KMS-11 (cell line): ENCODE data around the gene CELSR3.

Experiments used
- H2AFZ ChIP-seq: fragments of 200-600 bp; sonication (generic); 2 replicates; pipeline ENCODE4 v1.6.1; 2016; ENCODE audit warnings: antibody characterized with exemption, mixed run types, low read depth
- H3K27ac ChIP-seq: fragments of 200-600 bp; sonication (generic); 2 replicates; pipeline ENCODE4 v1.6.1; 2016; ENCODE audit warnings: mild to moderate bottlenecking, mixed run types
- H3K27me3 ChIP-seq: fragments of 200-600 bp; sonication (generic); 2 replicates; pipeline ENCODE4 v1.6.1; 2017; ENCODE audit warnings: mild to moderate bottlenecking, low read depth, mixed run types, moderate library complexity; ENCODE audit not compliant: insufficient read depth
- H3K36me3 ChIP-seq: fragments of 200-600 bp; sonication (generic); 2 replicates; pipeline ENCODE4 v1.6.1; 2017; ENCODE audit warnings: mild to moderate bottlenecking, mixed run types; ENCODE audit not compliant: insufficient read depth
- H3K4me1 ChIP-seq: fragments of 200-600 bp; sonication (generic); 2 replicates; pipeline ENCODE4 v1.6.1; 2016; ENCODE audit warnings: mild to moderate bottlenecking, low read depth, mixed run types; ENCODE audit not compliant: poor library complexity, severe bottlenecking
- H3K4me2 ChIP-seq: fragments of 200-600 bp; sonication (generic); 2 replicates; pipeline ENCODE4 v1.7.0; 2016; ENCODE audit warnings: mild to moderate bottlenecking, mixed run types
- H3K4me3 ChIP-seq: fragments of 200-600 bp; sonication (generic); IDR thresholded peaks from 2 replicates; pipeline ENCODE4 v1.6.1; 2017; ENCODE audit warnings: low read depth, low read length, mixed read lengths; ENCODE audit not compliant: insufficient read depth
- H3K79me2 ChIP-seq: fragments of 200-600 bp; sonication (generic); 2 replicates; pipeline ENCODE4 v1.6.1; 2016; ENCODE audit warnings: low read depth, mixed run types; ENCODE audit not compliant: insufficient read depth
- H3K9ac ChIP-seq: fragments of 200-600 bp; sonication (generic); 2 replicates; pipeline ENCODE4 v1.6.1; 2016; ENCODE audit warnings: mild to moderate bottlenecking, mixed run types
- H4K20me1 ChIP-seq: fragments of 200-600 bp; sonication (generic); 2 replicates; pipeline ENCODE4 v1.6.1; 2016; ENCODE audit warnings: mild to moderate bottlenecking, mixed run types; ENCODE audit not compliant: insufficient read depth
- CTCF ChIP-seq: fragments of 200-600 bp; sonication (generic); conservative IDR thresholded peaks from 2 replicates; pipeline ENCODE4 v1.6.1; 2017; ENCODE audit warnings: low read depth, mild to moderate bottlenecking, antibody characterized with exemption, low read length, moderate library complexity, mixed read lengths

CELSR3 gene

DNA sequence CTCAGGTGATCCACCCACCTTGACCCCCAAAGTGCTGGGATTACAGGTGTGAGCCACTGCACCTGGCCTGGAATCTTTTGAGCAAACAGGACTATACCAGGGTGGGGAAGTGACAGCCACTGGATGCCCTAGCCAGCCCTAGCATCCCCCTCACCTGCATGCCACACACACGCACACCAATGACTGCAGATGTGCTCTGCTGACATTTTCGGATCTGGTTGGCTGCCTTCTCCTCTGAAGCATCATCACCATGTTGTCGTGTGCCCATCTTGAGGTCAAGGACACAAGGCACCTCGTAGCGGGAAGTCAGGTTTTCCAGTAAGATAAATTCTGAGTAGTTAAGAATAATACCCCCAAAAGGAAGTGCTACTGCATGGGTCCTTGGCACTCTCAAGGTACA is 26.7 kb upstream of the CELSR3 start:
- Histone ChIP-seq H3K36me3 (no peaks in the 10 kb centered on the region), H3K9ac (no peak overlapping the region), H3K4me3 (no peak overlapping the region), H2AFZ (no peak overlapping the region), H4K20me1 (no peaks in the 10 kb centered on the region), H3K4me1 (peaks cover 3% of the 10 kb centered on the region), H3K27me3 (no peaks in the 10 kb centered on the region), H3K4me2 (no peak overlapping the region), H3K27ac (no peak overlapping the region), H3K79me2 (no peaks in the 10 kb centered on the region)
- TF ChIP-seq CTCF: no peak

DNA sequence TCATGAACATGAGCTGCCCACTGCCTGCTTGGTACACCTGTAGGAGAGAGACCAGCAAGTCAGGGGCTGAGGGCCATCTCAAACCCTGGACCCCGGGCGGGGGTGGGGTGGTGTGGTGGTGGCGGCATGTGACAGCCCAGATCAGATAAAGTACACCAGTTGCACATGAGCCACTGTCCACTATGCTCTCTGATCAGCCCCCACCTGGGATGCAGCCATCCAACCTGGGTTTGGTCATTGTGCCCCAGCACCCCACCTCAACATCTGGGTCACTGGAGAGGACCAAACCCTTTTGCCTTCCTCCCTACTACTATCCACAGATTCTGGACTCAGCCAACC is 26.0 kb upstream of the CELSR3 start:
- no peak overlapping the region for H3K9ac ChIP-seq
- H3K4me3 ChIP-seq: no peak overlapping the region
- H3K27ac ChIP-seq: no peak overlapping the region
- peaks cover 3% of the 10 kb centered on the region for H3K4me1 ChIP-seq
- H3K27me3 ChIP-seq: no peaks in the 10 kb centered on the region
- H2AFZ ChIP-seq: no peak overlapping the region
- TF ChIP-seq CTCF: no peak
- H3K4me2 ChIP-seq: no peak overlapping the region
- H3K79me2 ChIP-seq: no peaks in the 10 kb centered on the region
- no peaks in the 10 kb centered on the region for H3K36me3 ChIP-seq
- no peaks in the 10 kb centered on the region for H4K20me1 ChIP-seq

- Histone ChIP-seq H3K27me3 (no peaks in the 10 kb centered on the region), H3K79me2 (no peaks in the 10 kb centered on the region), H2AFZ (no peak overlapping the region), H3K4me2 (no peak overlapping the region), H3K9ac (no peak overlapping the region), H3K36me3 (no peaks in the 10 kb centered on the region), H3K4me3 (no peak overlapping the region), H4K20me1 (no peaks in the 10 kb centered on the region), H3K4me1 (peaks cover 3% of the 10 kb centered on the region), H3K27ac (no peak overlapping the region)
- no peak for TF ChIP-seq CTCF
These were observed 25.5 kb upstream of the CELSR3 start for GRCh38 chr3:48688032-48688736.

DNA sequence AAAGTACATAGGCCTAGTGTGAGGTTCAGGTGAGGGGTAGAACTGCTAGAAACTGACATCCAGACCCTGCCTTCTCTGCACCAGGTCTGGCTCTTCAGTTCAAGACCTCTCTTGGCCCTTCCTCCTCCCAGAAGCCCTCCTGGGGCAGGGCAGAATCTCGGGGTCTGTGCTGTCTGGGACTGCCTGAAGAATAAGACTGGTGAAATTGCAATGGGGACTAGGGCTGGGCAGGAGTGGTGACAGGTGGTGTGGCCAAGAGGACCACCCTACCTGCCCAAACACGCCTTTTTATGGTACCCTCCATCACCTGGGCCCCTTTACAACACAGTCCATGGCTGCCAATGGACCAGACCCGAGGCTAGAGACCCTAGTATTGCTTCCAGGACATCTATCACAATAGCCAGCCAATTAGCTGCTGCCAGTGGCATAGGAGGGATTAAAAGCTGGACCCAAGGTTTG is 24.6 kb upstream of the CELSR3 start:
- Histone ChIP-seq H2AFZ (no peak overlapping the region), H3K27me3 (no peaks in the 10 kb centered on the region), H3K36me3 (no peaks in the 10 kb centered on the region), H3K79me2 (no peaks in the 10 kb centered on the region), H4K20me1 (no peaks in the 10 kb centered on the region), H3K4me3 (no peak overlapping the region), H3K27ac (no peak overlapping the region), H3K4me2 (no peak overlapping the region), H3K4me1 (peaks cover 3% of the 10 kb centered on the region), H3K9ac (no peak overlapping the region)
- TF ChIP-seq CTCF: no peak
